Trophoblast cell (in vitro differentiated cells and primary cell): Measurements from ENCODE around the gene LDLRAD3.

ENCODE experiments used
- DNase-seq, 2 donors: peaks; one replicate each; pipeline ENCODE4 v3.0.0-alpha.2; 2016
- H2AFZ ChIP-seq: 2 replicates; pipeline ENCODE4 v1.6.1; 2013; ENCODE audit warnings: low read length, moderate library complexity, mild to moderate bottlenecking; ENCODE audit not compliant: insufficient read depth, poor library complexity
- H2AK5ac ChIP-seq: 2 replicates; pipeline ENCODE4 v1.6.1; 2013; ENCODE audit warnings: mild to moderate bottlenecking, low read length
- H2BK120ac ChIP-seq: 2 replicates; pipeline ENCODE4 v1.6.1; 2013; ENCODE audit warnings: low read length, mild to moderate bottlenecking, moderate library complexity; ENCODE audit not compliant: insufficient read depth, poor library complexity
- H2BK12ac ChIP-seq: 2 replicates; pipeline ENCODE4 v1.6.1; 2013; ENCODE audit warnings: mild to moderate bottlenecking, low read length, moderate library complexity
- H2BK5ac ChIP-seq: 2 replicates; pipeline ENCODE4 v1.6.1; 2013; ENCODE audit warnings: low read length, low read depth, moderate library complexity, mild to moderate bottlenecking; ENCODE audit not compliant: poor library complexity
- H3K14ac ChIP-seq: 2 replicates; pipeline ENCODE4 v1.6.1; 2013; ENCODE audit warnings: mild to moderate bottlenecking, low read length
- H3K18ac ChIP-seq: 2 replicates; pipeline ENCODE4 v1.6.1; 2013; ENCODE audit warnings: mild to moderate bottlenecking, low read length
- H3K23ac ChIP-seq: 2 replicates; pipeline ENCODE4 v1.6.1; 2013; ENCODE audit warnings: low read length
- H3K27ac ChIP-seq: 2 replicates; pipeline ENCODE4 v1.5.1; 2013; ENCODE audit warnings: low read depth, mild to moderate bottlenecking, inconsistent platforms, low read length, moderate library complexity
- H3K27me3 ChIP-seq: 2 replicates; pipeline ENCODE4 v1.6.1; 2013; ENCODE audit warnings: inconsistent platforms, mild to moderate bottlenecking, low read length, moderate library complexity; ENCODE audit not compliant: insufficient read depth
- H3K36me3 ChIP-seq, 2 experiments: 1 replicate in 1 of 2; 2 replicates in 1 of 2; pipeline ENCODE4 v1.6.1; 2013; ENCODE audit warnings: low read length in 2 of 2, mild to moderate bottlenecking in 2 of 2, moderate library complexity in 1 of 2; ENCODE audit not compliant: insufficient read depth in 2 of 2, control insufficient read depth in 1 of 2
- H3K4ac ChIP-seq: 2 replicates; pipeline ENCODE4 v1.6.1; 2013; ENCODE audit warnings: low read depth, mild to moderate bottlenecking, low read length, moderate library complexity
- H3K4me1 ChIP-seq, 2 experiments: 1 replicate in 1 of 2; 2 replicates in 1 of 2; pipeline ENCODE4 v1.6.1; 2013; ENCODE audit warnings: low read length in 2 of 2, mild to moderate bottlenecking in 2 of 2, moderate library complexity in 1 of 2; ENCODE audit not compliant: insufficient read depth in 2 of 2, control insufficient read depth in 1 of 2
- H3K4me2 ChIP-seq: 2 replicates; pipeline ENCODE4 v1.6.1; 2013; ENCODE audit warnings: inconsistent platforms, mild to moderate bottlenecking, low read length, moderate library complexity
- H3K4me3 ChIP-seq: 2 replicates; pipeline ENCODE4 v1.5.1; 2013; ENCODE audit warnings: mild to moderate bottlenecking, low read depth, low read length, inconsistent platforms
- H3K79me1 ChIP-seq: one replicate; pipeline ENCODE4 v1.6.1; 2013; ENCODE audit warnings: low read length
- H3K79me2 ChIP-seq: 2 replicates; pipeline ENCODE4 v1.6.1; 2013; ENCODE audit warnings: low read length, mild to moderate bottlenecking; ENCODE audit not compliant: control insufficient read depth, insufficient read depth, poor library complexity
- H3K9ac ChIP-seq: 2 replicates; pipeline ENCODE4 v1.6.1; 2013; ENCODE audit warnings: mild to moderate bottlenecking, low read length
- H3K9me3 ChIP-seq: 2 replicates; pipeline ENCODE4 v1.6.1; 2013; ENCODE audit warnings: low read depth, mild to moderate bottlenecking, control low read depth, inconsistent platforms, low read length; ENCODE audit not compliant: insufficient read depth
- H4K12ac ChIP-seq: 2 replicates; pipeline ENCODE4 v1.6.1; 2013; ENCODE audit warnings: low read depth, mild to moderate bottlenecking, low read length, moderate library complexity
- H4K8ac ChIP-seq: 2 replicates; pipeline ENCODE4 v1.6.1; 2013; ENCODE audit warnings: low read depth, mild to moderate bottlenecking, low read length, moderate library complexity
- H4K91ac ChIP-seq: one replicate; pipeline ENCODE4 v1.6.1; 2013; ENCODE audit warnings: low read depth, mild to moderate bottlenecking, low read length, moderate library complexity
- WGBS: extraction: QIAGEN DNeasy Blood & Tissue Kit; methylation state at CpG from one replicate; pipeline ENCODE4 v1.1.7; 2013; ENCODE audit warnings: missing lambda C conversion rate; ENCODE audit not compliant: insufficient read length, insufficient coverage; ENCODE audit errors: extremely low coverage; 5-methylcytosine and 5-hydroxymethylcytosine counted together

The LDLRAD3 gene

GRCh38 chr11:36013950-36014897 lies 70.4 kb downstream of the LDLRAD3 start:
- Histone ChIP-seq H2BK5ac (no peak overlapping the region), H3K27ac (no peak overlapping the region), H3K27me3 (no peaks in the 10 kb centered on the region), H3K4me3 (no peak overlapping the region), H3K23ac (no peak overlapping the region), H3K18ac (no peak overlapping the region), H4K8ac (no peak overlapping the region), H2BK120ac (no peak overlapping the region), H3K14ac (no peak overlapping the region), H2BK12ac (no peak overlapping the region), H3K4me1 (no peaks in the 10 kb centered on the region), H3K36me3 (no peaks in the 10 kb centered on the region), H3K4ac (no peak overlapping the region), H2AK5ac (no peak overlapping the region), H4K12ac (no peak overlapping the region), H4K91ac (no peak overlapping the region), H3K4me2 (no peak overlapping the region), H3K79me1 (no peaks in the 10 kb centered on the region), H2AFZ (no peak overlapping the region), H3K9ac (no peak overlapping the region), H3K9me3 (no peaks in the 10 kb centered on the region), H3K79me2 (no peaks in the 10 kb centered on the region)
- WGBS: no CpG with 5 or more reads among the region's 8 CpGs
- DNase-seq: no peak

- no peak overlapping the region for H3K4me3 ChIP-seq
- H2AFZ ChIP-seq: no peak overlapping the region
- H3K14ac ChIP-seq: no peak overlapping the region
- no peaks in the 10 kb centered on the region for H3K27me3 ChIP-seq
- H2BK120ac ChIP-seq: no peak overlapping the region
- H3K4me2 ChIP-seq: no peak overlapping the region
- H3K27ac ChIP-seq: no peak overlapping the region
- H3K9ac ChIP-seq: no peak overlapping the region
- H4K12ac ChIP-seq: no peak overlapping the region
- no peaks in the 10 kb centered on the region for H3K9me3 ChIP-seq
- no peaks in the 10 kb centered on the region for H3K36me3 ChIP-seq
- H3K4ac ChIP-seq: no peak overlapping the region
- no peak for DNase-seq
- H2BK12ac ChIP-seq: no peak overlapping the region
- H3K23ac ChIP-seq: no peak overlapping the region
- no peak overlapping the region for H4K8ac ChIP-seq
- H2BK5ac ChIP-seq: no peak overlapping the region
- no peak overlapping the region for H4K91ac ChIP-seq
- no peaks in the 10 kb centered on the region for H3K79me2 ChIP-seq
- H3K79me1 ChIP-seq: no peaks in the 10 kb centered on the region
- no peaks in the 10 kb centered on the region for H3K4me1 ChIP-seq
- WGBS: no CpG with 5 or more reads among the region's 14 CpGs
- H3K18ac ChIP-seq: no peak overlapping the region
- no peak overlapping the region for H2AK5ac ChIP-seq
Measured at GRCh38 chr11:36014898-36015665, 71.2 kb downstream of the LDLRAD3 start.

- WGBS: no CpG with 5 or more reads among the region's 8 CpGs
- Histone ChIP-seq H3K4me2 (no peak overlapping the region), H3K4ac (no peak overlapping the region), H3K4me3 (no peak overlapping the region), H3K4me1 (no peaks in the 10 kb centered on the region), H4K91ac (no peak overlapping the region), H4K12ac (no peak overlapping the region), H3K27ac (no peak overlapping the region), H3K79me1 (no peaks in the 10 kb centered on the region), H2AFZ (no peak overlapping the region), H3K23ac (peak overlapping the region; percentile 47), H3K9ac (no peak overlapping the region), H4K8ac (no peak overlapping the region), H3K79me2 (no peaks in the 10 kb centered on the region), H2AK5ac (no peak overlapping the region), H2BK12ac (no peak overlapping the region), H3K27me3 (no peaks in the 10 kb centered on the region), H3K14ac (no peak overlapping the region), H2BK5ac (no peak overlapping the region), H3K18ac (no peak overlapping the region), H3K9me3 (no peaks in the 10 kb centered on the region), H2BK120ac (no peak overlapping the region), H3K36me3 (no peaks in the 10 kb centered on the region)
- no peak for DNase-seq
Measured at GRCh38 chr11:36015799-36016198, 71.9 kb downstream of the LDLRAD3 start.

- H3K4me2 ChIP-seq: no peak overlapping the region
- no peak overlapping the region for H2BK120ac ChIP-seq
- no peaks in the 10 kb centered on the region for H3K36me3 ChIP-seq
- H4K91ac ChIP-seq: no peak overlapping the region
- no peaks in the 10 kb centered on the region for H3K79me1 ChIP-seq
- no peaks in the 10 kb centered on the region for H3K27me3 ChIP-seq
- WGBS: no CpG with 5 or more reads among the region's 3 CpGs
- no peak overlapping the region for H3K23ac ChIP-seq
- no peak overlapping the region for H2AFZ ChIP-seq
- no peak overlapping the region for H3K9ac ChIP-seq
- H4K12ac ChIP-seq: no peak overlapping the region
- no peak overlapping the region for H2AK5ac ChIP-seq
- H3K27ac ChIP-seq: no peak overlapping the region
- H3K4me3 ChIP-seq: no peak overlapping the region
- no peak overlapping the region for H3K18ac ChIP-seq
- no peaks in the 10 kb centered on the region for H3K4me1 ChIP-seq
- DNase-seq: no peak
- no peak overlapping the region for H4K8ac ChIP-seq
- H2BK5ac ChIP-seq: no peak overlapping the region
- no peaks in the 10 kb centered on the region for H3K79me2 ChIP-seq
- H3K9me3 ChIP-seq: no peaks in the 10 kb centered on the region
- no peak overlapping the region for H2BK12ac ChIP-seq
- no peak overlapping the region for H3K14ac ChIP-seq
- no peak overlapping the region for H3K4ac ChIP-seq
Measured at GRCh38 chr11:36016263-36016662, 72.4 kb downstream of the LDLRAD3 start.
